Measurements from ENCODE around the gene SLC33A1.

Gene SLC33A1

GRCh38 chr3:155778462-155778861, 75.8 kb downstream of the SLC33A1 start:
- TF ChIP-seq REST (IDR thresholded peaks at IDR 0.05; ENCODE audit: insufficient read depth in 1 of 2, low read depth in 2 of 2, low read length in 2 of 2), result no peak

- TF ChIP-seq TAF1 (IDR thresholded peaks at IDR 0.05; ENCODE audit: borderline replicate concordance, insufficient read depth, low read length) (no peak), FOXP2 (optimal IDR thresholded peaks at IDR 0.05; ENCODE audit: borderline replicate concordance, extremely low read depth, extremely low read length, insufficient read depth) (no peak), POLR2AphosphoS5 (IDR thresholded peaks at IDR 0.05; ENCODE audit: low read depth, low read length) (no peak), REST (IDR thresholded peaks at IDR 0.05; ENCODE audit: insufficient read depth in 1 of 2, low read depth in 2 of 2, low read length in 2 of 2) (no peak), SIN3A (IDR thresholded peaks at IDR 0.05; ENCODE audit: borderline replicate concordance, insufficient read depth, low read length) (no peak)
These were observed 81.4 kb downstream of the SLC33A1 start for GRCh38 chr3:155772801-155773200.

- TF ChIP-seq FOXP2 (optimal IDR thresholded peaks at IDR 0.05; ENCODE audit: borderline replicate concordance, extremely low read depth, extremely low read length, insufficient read depth) (no peak), REST (IDR thresholded peaks at IDR 0.05; ENCODE audit: insufficient read depth in 1 of 2, low read depth in 2 of 2, low read length in 2 of 2) (no peak), POLR2AphosphoS5 (IDR thresholded peaks at IDR 0.05; ENCODE audit: low read depth, low read length) (no peak), TAF1 (IDR thresholded peaks at IDR 0.05; ENCODE audit: borderline replicate concordance, insufficient read depth, low read length) (no peak), SIN3A (IDR thresholded peaks at IDR 0.05; ENCODE audit: borderline replicate concordance, insufficient read depth, low read length) (no peak)
These were observed 83.1 kb downstream of the SLC33A1 start for GRCh38 chr3:155771126-155771525.
